SU-DHL-6 (cell line): ENCODE data around the gene STK4.

Source experiments
- H2AFZ ChIP-seq: fragments of 200-600 bp; sonication (generic); 2 replicates; pipeline ENCODE4 v1.6.1; 2014; ENCODE audit warnings: low read depth, mild to moderate bottlenecking, moderate library complexity, mixed read lengths, antibody characterized with exemption, low read length; ENCODE audit not compliant: severe bottlenecking
- H3F3A ChIP-seq: fragments of 200-600 bp; shearing (Covaris generic); 2 replicates; pipeline ENCODE4 v1.6.0; 2016; ENCODE audit warnings: antibody characterized with exemption, mild to moderate bottlenecking; ENCODE audit not compliant: insufficient read depth
- H3K27ac ChIP-seq: fragments of 200-600 bp; sonication (generic); 2 replicates; pipeline ENCODE4 v1.5.1; 2016; ENCODE audit warnings: low read depth, mild to moderate bottlenecking, low read length, moderate library complexity, mixed read lengths
- H3K27me3 ChIP-seq: fragments of 200-600 bp; sonication (generic), shearing (Covaris generic); 2 replicates; pipeline ENCODE4 v1.6.0; 2014; ENCODE audit warnings: mild to moderate bottlenecking, low read length
- H3K36me3 ChIP-seq: fragments of 200-600 bp; sonication (generic); 2 replicates; pipeline ENCODE4 v1.6.1; 2014; ENCODE audit warnings: mild to moderate bottlenecking, low read length, mixed read lengths
- H3K4me2 ChIP-seq: fragments of 300-600, 200-600 bp; shearing (Covaris generic), sonication (generic); 2 replicates; pipeline ENCODE4 v1.6.0; 2014; ENCODE audit warnings: low read length, low read depth, mild to moderate bottlenecking; ENCODE audit not compliant: poor library complexity, severe bottlenecking
- H3K4me3 ChIP-seq: fragments of 200-600 bp; sonication (generic); 2 replicates; pipeline ENCODE4 v1.5.1; 2014; ENCODE audit warnings: antibody characterized with exemption, low read length, mild to moderate bottlenecking, mixed read lengths; ENCODE audit not compliant: insufficient read depth, poor library complexity, severe bottlenecking
- H3K79me2 ChIP-seq: fragments of 200-600 bp; sonication (generic); 2 replicates; pipeline ENCODE4 v1.6.1; 2014; ENCODE audit warnings: mild to moderate bottlenecking, low read length, moderate library complexity; ENCODE audit not compliant: insufficient read depth
- H3K9ac ChIP-seq: fragments of 200-600 bp; sonication (generic); 2 replicates; pipeline ENCODE4 v1.7.0; 2014; ENCODE audit warnings: mild to moderate bottlenecking, low read length
- H3K9me2 ChIP-seq: fragments of 200-600 bp; sonication (generic); replicated peaks from 2 replicates; pipeline ENCODE4 v1.6.1; 2014; ENCODE audit warnings: low read length; ENCODE audit not compliant: insufficient read depth
- H3K9me3 ChIP-seq: fragments of 200-600 bp; sonication (generic); 2 replicates; pipeline ENCODE4 v1.6.1; 2014; ENCODE audit warnings: low read length, mixed read lengths; ENCODE audit not compliant: insufficient read depth
- H4K20me1 ChIP-seq: fragments of 200-600 bp; sonication (generic); 2 replicates; pipeline ENCODE4 v1.6.1; 2014; ENCODE audit warnings: low read depth, mild to moderate bottlenecking, antibody characterized with exemption, low read length, moderate library complexity, mixed read lengths
- EZH2phosphoT487 ChIP-seq: fragments of 200-600 bp; sonication (generic), shearing (Covaris generic); conservative IDR thresholded peaks from 2 replicates; pipeline ENCODE4 v1.6.1; 2018; ENCODE audit warnings: mild to moderate bottlenecking, antibody characterized with exemption, low read length, moderate library complexity, mixed read lengths
- TF ChIP-seq, protein P1 (sequence below): fragments of 200-600 bp; sonication (generic); IDR thresholded peaks from one replicate; pipeline ENCODE4 v1.5.1; 2017; ENCODE audit warnings: antibody characterized with exemption, mild to moderate bottlenecking, low read length, moderate library complexity; ENCODE audit not compliant: insufficient read depth, poor library complexity, severe bottlenecking

Gene STK4

DNA sequence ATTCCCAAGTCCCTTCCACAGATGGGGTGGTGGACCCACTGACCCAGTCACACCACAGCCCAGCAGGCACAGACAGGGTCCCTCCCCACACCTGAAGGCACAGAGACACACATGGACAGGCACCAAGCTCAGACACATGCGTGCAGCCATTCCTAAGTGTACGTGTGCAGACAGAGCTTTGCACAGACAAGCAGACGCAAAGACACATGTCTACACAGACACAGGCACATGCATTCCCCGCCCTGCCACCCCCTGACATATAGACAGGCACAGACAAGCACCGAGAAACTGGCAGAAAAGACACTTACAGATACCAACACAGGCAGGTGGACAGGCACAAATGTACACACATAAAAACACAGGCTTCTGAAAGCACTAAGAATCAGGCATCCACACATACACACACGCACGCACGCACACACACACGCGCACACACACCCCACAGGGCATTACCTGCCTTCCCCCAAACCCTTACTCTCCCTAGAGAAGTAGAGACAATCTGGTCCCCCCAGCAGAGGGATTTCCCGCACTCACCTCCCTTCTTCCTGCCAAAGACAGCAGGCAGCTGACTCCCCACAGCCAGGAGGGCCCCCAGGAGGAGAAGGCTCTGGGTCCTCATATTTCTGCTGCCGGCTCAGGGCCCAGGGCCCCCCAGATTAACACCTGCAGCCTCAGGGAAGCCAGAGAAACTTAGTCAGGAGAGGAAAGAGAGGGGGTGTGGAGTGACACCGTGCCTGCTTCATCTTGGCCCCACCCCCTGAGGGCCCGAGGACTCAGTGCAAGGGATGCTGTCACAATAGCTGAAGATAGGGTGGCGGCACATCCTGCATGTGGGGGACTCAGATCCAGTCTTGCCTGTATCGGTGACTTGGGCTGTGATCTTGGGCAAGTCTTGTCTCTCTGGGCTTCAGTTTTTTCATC is 148.4 kb downstream of the STK4 start, which contains the start of gene WFDC5:
WFDC5 (minus strand) TSS at position 710 of the 921 bp plus-strand sequence; CDS start at position 619, 91 bp downstream.
- H3K27me3 ChIP-seq: no peaks in the 10 kb centered on the region
- H3K36me3 ChIP-seq: no peaks in the 10 kb centered on the region
- H2AFZ ChIP-seq: no peak within 1 kb of the TSS
- no peaks in the 10 kb centered on the region for H3K9me2 ChIP-seq
- no peak within 1 kb of the TSS for H3K4me2 ChIP-seq
- no peaks in the 10 kb centered on the region for H4K20me1 ChIP-seq
- no peak within 1 kb of the TSS for H3K9ac ChIP-seq
- H3K79me2 ChIP-seq: no peaks in the 10 kb centered on the region
- no peak within 1 kb of the TSS for H3K4me3 ChIP-seq
- H3K27ac ChIP-seq: no peak within 1 kb of the TSS
- no peaks in the 10 kb centered on the region for H3F3A ChIP-seq
- TF ChIP-seq, protein P1, sequence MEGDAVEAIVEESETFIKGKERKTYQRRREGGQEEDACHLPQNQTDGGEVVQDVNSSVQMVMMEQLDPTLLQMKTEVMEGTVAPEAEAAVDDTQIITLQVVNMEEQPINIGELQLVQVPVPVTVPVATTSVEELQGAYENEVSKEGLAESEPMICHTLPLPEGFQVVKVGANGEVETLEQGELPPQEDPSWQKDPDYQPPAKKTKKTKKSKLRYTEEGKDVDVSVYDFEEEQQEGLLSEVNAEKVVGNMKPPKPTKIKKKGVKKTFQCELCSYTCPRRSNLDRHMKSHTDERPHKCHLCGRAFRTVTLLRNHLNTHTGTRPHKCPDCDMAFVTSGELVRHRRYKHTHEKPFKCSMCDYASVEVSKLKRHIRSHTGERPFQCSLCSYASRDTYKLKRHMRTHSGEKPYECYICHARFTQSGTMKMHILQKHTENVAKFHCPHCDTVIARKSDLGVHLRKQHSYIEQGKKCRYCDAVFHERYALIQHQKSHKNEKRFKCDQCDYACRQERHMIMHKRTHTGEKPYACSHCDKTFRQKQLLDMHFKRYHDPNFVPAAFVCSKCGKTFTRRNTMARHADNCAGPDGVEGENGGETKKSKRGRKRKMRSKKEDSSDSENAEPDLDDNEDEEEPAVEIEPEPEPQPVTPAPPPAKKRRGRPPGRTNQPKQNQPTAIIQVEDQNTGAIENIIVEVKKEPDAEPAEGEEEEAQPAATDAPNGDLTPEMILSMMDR: no peak
- no peaks in the 10 kb centered on the region for H3K9me3 ChIP-seq

DNA sequence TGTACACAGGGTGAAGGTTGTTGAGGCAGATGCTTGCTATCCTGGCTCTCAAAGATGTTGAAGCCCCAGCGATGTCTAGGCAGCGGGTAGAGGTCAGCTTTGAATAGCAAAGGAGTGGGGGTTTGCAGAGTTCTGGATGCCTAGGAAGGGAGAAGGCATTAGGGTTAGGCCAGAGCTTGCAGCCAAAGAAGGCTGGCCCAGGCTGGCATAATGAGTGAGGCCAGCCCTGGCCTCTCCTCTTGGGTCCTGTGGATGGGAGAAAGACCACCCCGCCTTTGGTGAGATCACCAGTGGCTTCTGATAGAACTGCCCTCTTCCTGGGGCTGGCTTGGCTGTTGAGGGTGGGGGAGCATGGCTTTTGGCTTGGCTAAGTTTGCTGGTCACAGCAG is 149.1 kb downstream of the STK4 start:
- TF ChIP-seq, protein P1: no peak
- TF ChIP-seq EZH2phosphoT487: no peak
- Histone ChIP-seq H3K36me3 (no peaks in the 10 kb centered on the region), H2AFZ (no peak overlapping the region), H3K27ac (no peak overlapping the region), H3K4me3 (no peak overlapping the region), H3F3A (no peaks in the 10 kb centered on the region), H3K27me3 (no peaks in the 10 kb centered on the region), H3K79me2 (no peaks in the 10 kb centered on the region), H3K4me2 (no peak overlapping the region), H4K20me1 (no peaks in the 10 kb centered on the region), H3K9me2 (no peaks in the 10 kb centered on the region), H3K9ac (no peak overlapping the region), H3K9me3 (no peaks in the 10 kb centered on the region)

DNA sequence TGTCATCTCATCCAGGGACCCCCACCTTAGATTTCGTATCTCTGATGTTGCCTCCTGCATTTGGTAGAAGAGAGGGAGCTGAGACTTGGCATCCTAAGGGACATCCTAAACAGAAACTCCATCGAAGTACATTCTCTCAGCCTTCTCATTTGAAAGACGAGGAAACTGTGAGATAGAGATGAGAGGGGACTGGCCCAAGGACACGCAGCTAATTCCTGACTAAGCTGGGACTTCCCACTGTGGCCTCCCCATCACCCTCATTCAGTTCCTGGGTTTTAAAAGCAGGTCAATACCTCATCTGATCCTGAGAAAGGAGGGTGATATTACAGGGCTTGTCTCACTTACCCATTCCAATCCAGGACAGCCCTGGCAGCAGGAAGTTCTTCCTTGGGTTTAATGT is 149.5 kb downstream of the STK4 start:
- no peaks in the 10 kb centered on the region for H3K9me3 ChIP-seq
- TF ChIP-seq, protein P1: no peak
- TF ChIP-seq EZH2phosphoT487: no peak
- H4K20me1 ChIP-seq: no peaks in the 10 kb centered on the region
- no peaks in the 10 kb centered on the region for H3K36me3 ChIP-seq
- no peak overlapping the region for H3K27ac ChIP-seq
- no peaks in the 10 kb centered on the region for H3K79me2 ChIP-seq
- no peak overlapping the region for H2AFZ ChIP-seq
- no peaks in the 10 kb centered on the region for H3K9me2 ChIP-seq
- no peak overlapping the region for H3K4me2 ChIP-seq
- no peaks in the 10 kb centered on the region for H3F3A ChIP-seq
- H3K27me3 ChIP-seq: no peaks in the 10 kb centered on the region
- H3K4me3 ChIP-seq: no peak overlapping the region
- H3K9ac ChIP-seq: no peak overlapping the region
